DMS53 treated with DMSO at 0.1 percent for 48 hours (cell line): ENCODE measurements around the gene SH3BP5.
"Not testable (repeated sequence)": the region's sequence is repeated elsewhere in the genome, so short reads cannot be mapped to it uniquely, and the experiment has no call there.

Experiments
- DNase-seq: peaks from one replicate; lab custom pipeline; 2025; ENCODE audit not compliant: unreplicated experiment; lab: John Stamatoyannopoulos, UW

SH3BP5 gene, protein sequence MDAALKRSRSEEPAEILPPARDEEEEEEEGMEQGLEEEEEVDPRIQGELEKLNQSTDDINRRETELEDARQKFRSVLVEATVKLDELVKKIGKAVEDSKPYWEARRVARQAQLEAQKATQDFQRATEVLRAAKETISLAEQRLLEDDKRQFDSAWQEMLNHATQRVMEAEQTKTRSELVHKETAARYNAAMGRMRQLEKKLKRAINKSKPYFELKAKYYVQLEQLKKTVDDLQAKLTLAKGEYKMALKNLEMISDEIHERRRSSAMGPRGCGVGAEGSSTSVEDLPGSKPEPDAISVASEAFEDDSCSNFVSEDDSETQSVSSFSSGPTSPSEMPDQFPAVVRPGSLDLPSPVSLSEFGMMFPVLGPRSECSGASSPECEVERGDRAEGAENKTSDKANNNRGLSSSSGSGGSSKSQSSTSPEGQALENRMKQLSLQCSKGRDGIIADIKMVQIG

DNA sequence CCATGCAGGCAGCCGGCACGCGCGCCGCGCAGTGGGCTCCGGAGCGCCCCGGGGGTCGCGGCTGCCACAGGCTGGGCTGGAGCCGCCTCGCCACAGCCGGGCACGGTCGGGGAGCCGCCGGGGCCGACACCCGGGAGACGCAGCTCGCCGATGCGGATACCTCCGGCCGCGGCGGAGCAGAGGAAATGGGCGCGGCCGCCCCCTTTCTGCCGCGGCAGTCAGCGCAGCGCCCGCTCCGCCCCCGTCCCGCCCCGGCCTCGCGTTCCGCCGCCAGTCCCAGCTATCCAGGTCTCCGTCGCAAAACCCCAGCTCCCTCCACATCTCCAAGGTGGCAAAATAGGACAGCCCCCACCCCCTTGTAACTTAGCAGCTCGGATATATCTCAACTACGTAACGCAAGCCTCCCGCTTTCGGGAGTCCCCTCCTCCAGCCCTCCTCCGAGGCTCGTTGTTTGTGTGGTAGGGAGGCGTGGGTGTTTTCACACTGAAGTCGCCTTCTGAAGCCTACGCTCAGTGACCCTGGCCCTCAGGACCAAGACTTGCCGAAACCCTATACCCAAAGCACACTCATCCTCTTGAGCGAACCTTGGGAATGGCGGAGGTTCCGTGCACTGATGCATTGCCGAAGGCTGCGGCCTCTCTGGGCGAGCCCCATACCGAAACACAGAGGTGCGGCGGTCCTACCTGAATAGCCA, at the start of gene SH3BP5:
SH3BP5 (minus strand) TSS at position 182 of the 694 bp plus-strand sequence; CDS start at position 4, 178 bp downstream.
- no peak for DNase-seq

DNA sequence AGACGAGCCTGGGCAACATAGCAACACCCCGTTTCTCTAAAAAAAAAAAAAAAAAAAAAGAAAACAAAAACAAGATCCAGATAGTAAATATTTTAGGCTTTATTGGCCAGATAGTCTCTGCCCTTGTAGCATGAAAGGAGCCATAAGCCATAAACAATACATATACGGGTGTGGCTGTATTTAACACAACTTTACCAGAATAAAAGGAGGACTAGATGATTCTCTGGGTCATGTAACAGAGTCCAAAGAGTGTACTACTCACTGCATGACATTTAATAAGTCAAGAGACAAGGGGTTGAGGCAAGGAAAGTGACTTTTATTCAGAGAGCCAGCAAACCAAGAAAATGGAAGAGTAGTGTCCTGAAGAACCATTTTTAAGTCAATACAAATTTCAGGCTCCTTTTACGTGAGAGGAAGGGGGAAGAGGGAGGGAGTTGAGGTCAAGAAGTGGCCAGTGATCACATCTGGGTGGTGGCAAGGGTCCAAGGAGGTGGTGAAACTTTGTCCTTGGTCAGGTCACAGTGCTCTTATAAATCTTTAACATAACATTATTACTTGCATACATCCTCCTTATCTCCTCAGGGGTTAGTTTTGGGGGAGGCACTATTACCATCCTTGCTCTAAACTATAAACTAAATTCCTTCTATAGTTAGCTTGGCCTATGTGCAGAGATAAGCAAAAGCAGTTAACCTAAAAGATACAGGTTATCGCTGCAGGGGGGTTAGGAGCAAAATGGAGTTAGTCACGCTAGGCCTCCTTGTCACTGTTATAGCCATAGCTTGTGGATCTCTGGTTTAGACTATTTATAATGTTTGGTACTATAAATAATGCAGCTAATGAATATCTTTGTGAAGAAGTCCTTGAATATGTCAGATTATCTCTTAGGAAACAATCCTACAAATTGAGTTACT, 48.8 kb upstream of the SH3BP5 start:
- no peak for DNase-seq

DNA sequence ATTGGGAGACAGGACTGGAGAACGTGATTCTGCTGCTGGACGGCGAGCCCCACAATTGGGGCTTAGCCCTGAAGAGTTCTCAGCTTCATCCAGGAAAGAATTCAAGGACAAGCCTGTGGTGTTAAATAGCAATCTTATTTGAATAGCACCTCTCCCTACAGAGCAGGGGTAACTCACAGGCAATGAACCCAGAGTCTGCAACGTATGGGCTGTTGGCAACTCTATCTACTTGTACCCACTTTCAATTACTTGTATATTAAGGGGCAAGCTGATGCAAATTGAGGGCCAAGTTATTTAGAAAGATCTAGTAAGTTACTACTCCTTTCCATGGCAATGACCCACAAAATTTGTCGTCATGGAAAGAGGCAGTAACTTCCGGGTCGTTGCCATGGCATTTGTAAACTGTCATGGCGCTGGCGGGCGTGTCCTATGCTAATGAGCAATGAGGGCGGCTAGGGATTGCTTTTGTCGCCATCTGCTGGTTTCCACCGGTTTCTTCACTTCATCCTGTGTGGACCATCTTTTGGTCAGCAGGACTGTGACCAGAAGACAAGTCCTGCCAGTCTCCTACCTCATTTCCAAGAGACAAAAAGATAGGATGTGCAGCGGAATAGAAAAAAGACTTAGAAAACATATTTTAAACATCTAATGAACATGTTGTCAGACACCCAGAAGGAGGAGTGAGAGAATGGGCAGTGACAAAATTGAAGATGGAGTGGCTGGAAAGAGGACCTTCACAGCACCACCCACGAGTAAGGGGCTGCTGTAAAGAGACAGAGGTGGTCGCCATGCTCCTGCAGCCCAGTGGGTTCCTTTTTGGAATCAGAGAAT, 45.8 kb upstream of the SH3BP5 start:
- peak; percentile 32 for DNase-seq

DNA sequence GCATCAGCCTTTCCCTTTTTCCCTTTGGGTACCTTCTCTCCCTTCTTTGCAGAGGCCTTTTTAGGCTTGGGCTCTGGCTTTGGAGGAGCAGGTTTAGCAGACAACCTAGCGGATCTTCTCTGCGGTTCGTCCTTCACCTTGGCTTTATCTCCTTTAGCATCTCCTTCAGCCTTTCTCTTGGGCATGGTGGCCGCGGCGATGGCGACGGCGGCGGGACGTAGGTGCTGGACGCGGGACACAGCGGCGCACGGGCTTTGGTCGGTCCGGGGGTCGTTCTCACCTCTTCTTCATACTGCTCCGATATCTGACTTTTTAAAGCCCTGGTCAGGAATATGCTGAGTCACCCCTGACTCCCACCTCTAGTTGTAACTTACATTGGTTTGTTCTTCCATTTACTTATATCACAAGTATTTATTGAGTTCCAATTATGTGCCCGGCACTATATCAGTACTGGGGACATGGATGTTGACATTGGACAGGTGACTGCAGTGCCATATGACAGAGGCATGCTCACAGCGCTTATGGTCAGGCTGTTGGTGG, 43.1 kb upstream of the SH3BP5 start:
- no peak for DNase-seq

DNA sequence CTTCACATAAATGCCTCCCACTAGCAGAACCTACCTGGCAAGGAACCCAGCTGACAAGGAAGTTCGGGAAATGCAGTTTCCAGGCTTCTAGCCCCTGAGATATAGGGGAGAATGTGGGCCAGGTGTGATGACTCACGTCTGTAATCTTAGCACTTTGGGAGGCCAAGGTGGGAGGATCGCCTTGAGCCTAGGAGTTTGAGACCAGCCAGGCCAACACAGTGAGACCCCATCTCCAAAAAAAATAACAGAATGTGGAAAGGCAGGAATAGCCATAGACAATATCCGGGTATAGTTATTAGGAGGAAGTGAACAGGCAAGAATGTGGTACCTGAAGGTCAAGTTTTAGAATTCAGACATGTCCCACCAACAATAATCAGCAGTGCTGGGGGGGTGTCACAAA, 40.5 kb upstream of the SH3BP5 start:
- no peak for DNase-seq

DNA sequence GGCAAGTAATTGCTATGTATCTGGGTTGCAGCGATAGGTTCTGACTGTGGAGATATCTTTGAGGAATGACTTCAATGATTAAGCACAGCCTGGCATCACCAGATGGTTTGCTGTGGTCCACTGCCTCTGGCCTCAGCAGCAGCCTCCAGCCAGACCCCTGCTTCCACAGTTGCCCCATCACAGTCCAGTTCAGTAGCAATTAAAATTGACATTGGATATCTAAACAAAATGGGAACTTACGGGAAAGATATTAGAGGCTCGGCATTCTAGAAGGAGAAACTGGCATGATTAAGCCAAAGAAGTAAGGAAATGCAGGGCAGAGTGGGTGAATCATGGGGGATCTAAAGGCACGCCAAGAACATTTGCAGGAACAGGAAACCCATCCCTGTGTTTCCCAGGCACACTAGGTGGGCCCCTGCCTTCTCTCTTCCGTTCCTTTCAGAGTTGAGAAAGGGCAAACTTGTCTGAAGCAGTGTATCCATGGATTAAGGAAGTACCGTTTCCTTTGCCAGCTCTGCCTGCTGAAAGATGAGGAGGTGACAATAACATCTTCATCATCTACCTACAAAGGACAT, 36.3 kb upstream of the SH3BP5 start:
- no peak for DNase-seq

DNA sequence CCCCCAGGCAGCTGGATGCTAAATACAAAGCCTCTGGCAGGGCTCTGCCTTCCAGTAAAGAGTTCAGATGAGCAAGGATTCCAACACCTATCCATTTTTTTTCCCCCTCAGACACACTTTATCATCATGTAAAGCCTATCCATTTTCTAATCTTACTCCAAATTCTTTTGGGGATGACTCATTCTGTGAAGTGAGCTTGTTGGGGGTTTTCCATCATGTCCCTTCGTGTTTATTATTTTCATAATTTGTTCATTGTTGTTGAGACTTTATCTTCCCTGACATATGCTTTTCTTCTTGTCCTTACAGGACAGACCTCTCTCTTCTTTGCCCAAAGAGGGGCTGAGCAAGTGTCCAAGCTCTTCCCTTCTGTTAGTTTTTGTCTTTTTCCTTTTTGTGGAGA, 34.7 kb upstream of the SH3BP5 start:
- no peak for DNase-seq

DNA sequence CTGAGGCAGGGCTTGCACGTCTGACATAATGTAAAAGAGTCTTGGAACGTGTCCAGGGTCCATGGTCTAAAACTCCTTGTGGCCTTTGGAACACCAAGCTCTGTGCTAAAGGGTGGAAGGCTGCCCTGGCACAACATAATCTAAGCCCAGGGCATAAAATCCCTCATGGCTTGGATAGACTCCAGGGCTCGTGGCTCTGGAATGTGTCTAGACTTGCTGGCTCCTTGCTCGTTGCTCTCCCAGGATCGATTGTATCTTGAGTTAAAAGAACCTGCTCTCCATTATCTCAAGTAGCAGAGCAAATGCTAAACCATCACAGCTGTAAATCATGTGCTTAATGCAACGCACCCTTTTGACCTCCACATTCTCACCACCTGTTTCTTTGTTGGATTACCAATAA, 31.7 kb upstream of the SH3BP5 start:
- not testable (repeated sequence) for DNase-seq

DNA sequence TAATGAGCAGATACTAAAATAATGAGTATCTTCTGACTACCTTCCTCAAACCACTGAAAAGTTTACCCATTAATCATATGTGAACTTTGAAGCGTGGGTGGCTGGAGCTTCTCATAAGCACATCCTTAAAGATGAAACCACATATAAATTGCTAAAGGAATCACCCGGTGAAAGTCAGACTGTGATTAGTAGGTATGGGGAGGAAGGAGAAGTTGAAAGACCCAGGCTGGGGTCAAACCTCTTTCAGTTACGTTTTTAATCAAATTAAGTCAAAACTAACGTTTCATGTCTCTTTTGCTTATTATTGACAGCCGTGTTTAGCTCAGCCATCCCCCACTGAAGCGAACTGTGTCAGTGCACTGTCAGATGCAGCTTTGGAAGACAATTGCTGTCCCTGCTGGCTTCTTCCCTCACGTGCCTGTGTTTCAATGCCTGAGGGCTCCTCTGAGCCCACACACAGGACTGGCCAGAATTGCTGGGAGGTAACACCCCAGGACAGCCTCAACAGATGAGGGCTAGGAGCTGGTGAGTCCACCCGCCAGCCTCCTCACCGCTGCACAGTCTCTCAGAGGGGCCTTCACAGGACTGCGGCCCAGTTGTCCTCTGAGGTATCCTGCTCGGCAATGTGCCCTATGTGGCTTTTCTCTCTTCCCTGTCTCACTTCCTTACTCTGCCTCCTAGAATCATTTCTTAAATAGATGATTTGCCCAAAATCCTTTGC, 29.3 kb upstream of the SH3BP5 start:
- DNase-seq, result no peak

DNA sequence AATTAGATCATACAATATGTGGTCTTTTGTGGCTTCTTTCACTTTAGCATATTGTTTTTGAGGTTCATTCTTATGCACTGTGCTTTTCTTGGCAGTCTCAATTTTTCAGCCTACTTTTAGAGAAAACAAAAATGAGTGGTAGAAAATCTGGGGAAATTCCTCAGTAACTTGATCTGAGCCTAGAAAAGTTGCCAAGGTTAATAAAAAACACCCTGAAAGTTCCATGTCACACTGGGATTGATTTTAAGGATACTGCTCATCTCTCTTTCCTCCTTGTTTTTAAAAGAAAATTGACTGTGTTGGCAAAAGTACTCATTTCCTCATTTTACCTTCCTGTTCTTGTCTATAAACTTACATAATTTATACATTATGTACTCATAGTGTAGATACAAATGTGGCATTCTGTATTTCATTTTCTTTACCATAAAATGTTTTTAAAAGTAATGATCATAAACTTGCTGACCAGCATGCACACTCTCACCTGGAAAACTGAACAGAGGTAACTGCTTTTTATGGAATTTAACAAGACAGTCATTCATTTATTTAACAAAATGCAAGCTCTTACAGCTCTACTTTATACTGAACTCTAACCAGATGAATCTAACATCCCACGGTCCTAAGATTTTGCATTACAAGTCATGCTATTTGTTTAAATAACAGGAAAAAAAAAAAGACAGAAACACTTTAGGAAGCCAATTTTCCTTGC, 28.6 kb upstream of the SH3BP5 start:
- no peak for DNase-seq

DNA sequence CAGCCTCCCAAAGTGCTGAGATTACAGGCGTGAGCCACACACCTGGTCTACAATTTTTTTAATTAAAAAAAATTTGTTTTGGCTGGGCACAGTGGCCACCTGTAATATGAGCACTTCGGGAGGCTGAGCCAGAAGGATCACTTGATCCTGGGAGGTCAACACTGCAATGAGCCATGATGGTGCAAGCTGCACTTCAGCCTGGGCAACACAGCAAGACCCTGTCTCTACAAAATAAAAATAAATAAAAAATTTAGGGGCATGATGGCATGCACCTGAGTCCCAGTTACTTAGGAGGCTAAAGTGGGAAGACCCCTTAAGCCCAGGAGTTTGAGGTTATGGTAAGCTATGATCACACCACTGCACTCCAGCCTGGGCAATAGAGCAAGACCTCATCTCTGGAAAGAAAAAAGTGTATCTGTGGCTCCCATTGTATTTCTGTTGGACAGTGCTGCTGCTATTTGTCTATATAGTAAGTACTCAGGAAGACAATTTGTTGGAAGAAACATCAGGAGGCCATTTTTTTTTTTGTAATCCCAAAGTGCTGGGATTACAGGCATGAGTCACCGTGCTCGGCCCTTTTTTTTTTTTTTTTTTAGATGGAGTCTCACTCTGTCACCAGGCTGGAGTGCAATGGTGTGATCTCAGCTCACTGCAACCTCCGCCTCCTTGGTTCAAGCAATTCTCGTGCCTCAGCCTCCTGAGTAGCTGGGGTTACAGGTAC, 27.5 kb upstream of the SH3BP5 start:
- no peak for DNase-seq

DNA sequence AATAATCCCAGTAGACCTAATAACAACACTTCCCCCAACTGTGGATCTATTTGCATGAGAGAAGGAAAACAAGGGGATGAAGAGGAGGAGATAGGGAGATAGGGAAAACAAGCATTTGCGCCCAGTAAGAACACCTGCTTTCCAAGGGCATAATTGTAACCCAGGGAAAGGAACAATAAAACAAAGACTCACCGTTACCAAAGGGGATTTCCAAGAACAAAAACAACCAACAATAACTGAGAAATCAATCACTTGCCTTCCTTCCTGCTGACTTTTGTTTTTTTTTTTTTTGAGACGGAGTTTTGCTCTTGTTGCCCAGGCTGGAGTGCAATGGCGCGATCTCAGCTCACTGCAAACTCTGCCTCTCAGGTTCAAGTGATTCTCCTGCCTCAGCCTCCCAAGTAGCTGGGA, 24.3 kb upstream of the SH3BP5 start:
- not testable (repeated sequence) for DNase-seq

DNA sequence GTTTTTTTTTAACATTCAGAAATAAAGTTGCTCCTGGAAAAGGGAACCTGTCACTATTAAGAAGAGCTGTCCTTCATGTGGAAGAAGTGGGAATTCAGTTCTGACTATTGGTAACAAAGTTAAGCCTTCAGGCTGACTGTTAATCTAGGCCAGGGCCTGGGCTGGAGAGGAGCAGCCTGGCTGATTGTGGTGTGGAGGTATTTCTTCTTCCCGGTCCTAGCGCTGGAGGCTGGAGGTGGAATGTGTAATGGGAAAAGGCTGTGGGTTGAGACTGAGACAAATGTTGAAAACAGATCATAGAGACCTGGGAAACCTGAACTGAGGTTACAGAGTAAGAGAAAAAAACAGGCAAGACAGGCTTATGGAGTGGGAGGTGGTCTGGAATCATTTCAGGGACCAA, 23.8 kb upstream of the SH3BP5 start:
- DNase-seq, result no peak

DNA sequence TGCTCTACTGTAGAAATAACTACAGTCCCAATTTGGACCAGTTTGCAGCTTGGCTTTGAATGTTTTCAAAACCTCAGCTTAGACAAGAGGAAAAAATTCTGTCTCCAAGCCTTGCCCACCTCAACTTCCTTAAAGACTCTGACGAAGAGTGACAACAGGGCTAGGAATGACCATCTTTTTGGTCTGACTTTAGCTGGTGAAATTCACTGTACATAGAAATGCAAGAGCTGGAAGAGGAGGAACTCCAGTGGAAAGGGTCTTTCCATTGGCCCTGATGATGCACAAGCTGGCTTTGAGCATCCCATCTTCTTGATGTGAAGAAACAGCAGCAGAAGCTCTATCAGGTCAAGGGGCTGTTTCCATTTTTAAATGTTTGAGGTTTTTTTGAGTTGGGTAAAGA, 22.7 kb upstream of the SH3BP5 start:
- no peak for DNase-seq

DNA sequence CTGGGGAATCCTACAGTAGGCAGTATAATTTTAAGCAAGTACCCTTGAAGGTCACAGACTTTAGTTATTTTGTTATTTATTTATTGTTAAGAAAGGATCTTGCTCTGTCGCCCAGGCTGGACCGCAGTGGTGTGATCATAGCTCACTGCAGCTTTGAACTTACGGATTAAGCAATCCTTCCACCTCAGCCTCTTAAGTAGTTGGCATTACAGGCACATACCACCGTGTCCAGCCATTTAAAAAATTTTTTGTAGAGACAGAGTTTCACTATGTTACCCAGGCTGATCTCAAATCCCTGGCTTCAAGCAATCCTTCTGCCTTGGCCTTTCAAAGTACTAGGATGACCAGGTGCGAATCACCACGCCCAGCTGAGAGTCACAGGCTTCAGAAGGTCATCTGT, 22.1 kb upstream of the SH3BP5 start:
- DNase-seq, result no peak

DNA sequence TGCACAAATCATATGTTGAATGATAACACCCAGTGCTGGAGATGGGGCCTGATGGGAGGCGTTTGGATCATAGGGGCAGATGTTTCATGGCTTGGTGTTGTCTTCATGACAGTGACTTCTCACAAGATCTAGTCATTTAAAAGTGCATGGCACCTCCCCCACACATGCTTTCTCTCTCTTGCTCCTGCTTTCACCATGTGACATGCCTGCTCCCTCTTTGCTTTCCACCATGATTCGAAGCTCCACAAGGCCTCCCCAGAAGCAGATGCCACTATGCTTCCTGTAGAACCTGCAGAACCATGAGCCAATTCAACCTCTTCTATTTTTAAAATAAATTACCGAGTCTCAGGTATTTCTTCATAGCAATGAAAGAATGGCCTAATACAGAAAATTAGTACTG, 17.8 kb upstream of the SH3BP5 start:
- no peak for DNase-seq

DNA sequence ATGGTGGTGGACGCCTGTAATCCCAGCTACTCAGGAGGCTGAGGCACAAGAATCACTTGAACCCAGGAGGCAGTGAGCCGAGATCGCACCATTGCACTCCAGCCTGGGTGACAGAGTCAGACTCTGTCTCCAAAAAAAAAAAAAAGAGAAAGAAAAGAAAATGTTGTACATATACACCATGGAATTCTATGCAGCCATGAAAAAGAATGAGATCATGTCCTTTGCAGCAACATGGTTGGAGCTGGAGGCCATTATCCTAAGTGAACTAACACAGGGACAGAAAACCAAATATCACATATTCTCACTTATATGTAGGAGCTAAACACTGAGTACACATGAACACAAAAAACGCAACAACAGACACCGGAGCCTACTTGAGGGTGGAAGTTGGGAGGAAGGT, 17.1 kb upstream of the SH3BP5 start:
- DNase-seq, result not testable (repeated sequence)

DNA sequence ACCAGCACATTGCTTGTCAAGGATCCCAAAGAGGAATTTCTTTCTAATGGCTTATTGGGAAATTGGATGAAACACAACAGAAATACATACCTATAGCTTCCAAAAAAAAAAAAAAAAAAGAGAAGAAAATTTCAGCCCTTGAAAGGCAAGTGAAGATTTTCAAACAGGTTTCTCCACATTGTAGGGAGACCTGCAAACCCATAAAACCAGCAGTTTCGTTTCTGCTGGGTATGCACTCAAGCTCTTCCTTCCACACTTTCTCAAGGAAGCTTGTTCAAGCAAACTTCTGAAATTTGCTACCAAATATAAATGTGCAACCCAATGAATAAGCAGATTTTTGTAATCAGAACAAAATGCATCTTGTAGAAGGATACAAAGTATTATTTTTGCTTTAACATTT, 15.9 kb upstream of the SH3BP5 start:
- no peak for DNase-seq
